OCI-LY3 (cell line): Measurements from ENCODE around the gene ARID3A.

Experiments
- CTCF ChIP-seq: fragments of 200-600, 300-600 bp; sonication (generic); IDR thresholded peaks from 2 replicates; pipeline ENCODE4 v1.5.1; 2014; ENCODE audit warnings: antibody characterized with exemption, low read length, low read depth
- EZH2phosphoT487 ChIP-seq: fragments of 200-600 bp; shearing (Covaris generic); IDR thresholded peaks from 2 replicates; pipeline ENCODE4 v1.6.1; 2018; ENCODE audit warnings: antibody characterized with exemption, mixed run types, low read depth

- TF ChIP-seq CTCF, result no peak
- no peak for TF ChIP-seq EZH2phosphoT487
Measured at GRCh38 chr19:918152-918437, 7.7 kb upstream of the ARID3A start.
